SKM-1 (cell line): Measurements from ENCODE around the gene PDLIM1.
"Not testable (repeated sequence)": the region's sequence is repeated elsewhere in the genome, so short reads cannot be mapped to it uniquely, and the experiment has no call there.

Experiments used
- DNase-seq: peaks from one replicate; lab custom pipeline; 2025; ENCODE audit not compliant: unreplicated experiment; lab: John Stamatoyannopoulos, UW

The PDLIM1 gene

DNA sequence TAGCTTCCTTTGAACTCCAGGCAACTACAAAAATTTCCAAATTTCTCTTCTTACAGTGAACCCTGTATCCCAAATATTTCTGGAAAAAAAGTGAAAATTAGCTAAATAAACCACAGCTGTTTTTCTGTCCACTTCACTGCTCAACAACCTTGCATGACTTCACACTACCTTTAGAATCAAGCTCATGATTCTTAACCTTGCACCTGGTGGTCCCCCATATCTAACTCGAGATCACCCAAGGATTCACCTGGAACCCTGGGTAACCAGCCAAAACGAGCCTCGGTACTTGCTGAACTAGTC is 47.5 kb downstream of the PDLIM1 start:
- DNase-seq = no peak

GRCh38 chr10:95242581-95243317 is 48.1 kb downstream of the PDLIM1 start:
- no peak for DNase-seq

DNA sequence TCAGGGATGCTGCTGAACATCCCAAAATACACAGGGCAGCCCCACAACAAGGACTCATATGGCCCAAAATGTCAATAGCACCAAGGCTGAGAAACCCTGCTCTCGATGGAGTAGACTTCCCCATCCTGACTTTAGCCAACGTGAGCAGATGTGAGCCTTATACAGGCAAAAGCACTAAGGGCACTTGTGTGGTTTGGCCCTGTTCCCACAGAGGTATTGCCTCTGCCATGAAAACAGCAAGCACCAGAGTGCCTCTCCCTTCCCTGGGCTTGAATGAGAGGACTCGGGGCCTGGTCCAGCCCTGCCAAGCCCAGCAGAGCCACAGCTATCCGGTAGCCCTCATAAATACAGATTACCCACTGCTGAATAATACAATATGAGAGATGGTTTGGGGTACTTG is 49.3 kb downstream of the PDLIM1 start:
- no peak for DNase-seq

GRCh38 chr10:95240811-95241210 is 50.0 kb downstream of the PDLIM1 start:
- no peak for DNase-seq

DNA sequence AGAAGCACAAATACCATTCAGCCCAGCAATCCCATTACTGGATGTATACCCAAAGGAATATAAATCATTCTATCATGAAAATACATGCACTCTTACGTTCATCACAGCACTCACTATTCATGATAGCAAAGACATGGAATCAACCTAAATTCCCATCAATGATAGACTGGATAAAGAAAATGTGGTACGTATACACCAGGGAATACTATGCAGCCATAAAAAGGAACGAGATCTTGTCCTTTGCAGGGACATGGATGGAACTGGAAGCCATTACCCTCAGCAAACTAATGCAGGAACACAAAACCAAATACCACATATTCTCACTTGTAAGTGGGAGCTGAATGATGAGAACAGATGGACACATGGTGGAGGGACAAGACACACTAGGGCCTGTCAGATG is 50.7 kb downstream of the PDLIM1 start:
- DNase-seq = not testable (repeated sequence)

GRCh38 chr10:95237376-95238170 is 53.2 kb downstream of the PDLIM1 start:
- no peak for DNase-seq

DNA sequence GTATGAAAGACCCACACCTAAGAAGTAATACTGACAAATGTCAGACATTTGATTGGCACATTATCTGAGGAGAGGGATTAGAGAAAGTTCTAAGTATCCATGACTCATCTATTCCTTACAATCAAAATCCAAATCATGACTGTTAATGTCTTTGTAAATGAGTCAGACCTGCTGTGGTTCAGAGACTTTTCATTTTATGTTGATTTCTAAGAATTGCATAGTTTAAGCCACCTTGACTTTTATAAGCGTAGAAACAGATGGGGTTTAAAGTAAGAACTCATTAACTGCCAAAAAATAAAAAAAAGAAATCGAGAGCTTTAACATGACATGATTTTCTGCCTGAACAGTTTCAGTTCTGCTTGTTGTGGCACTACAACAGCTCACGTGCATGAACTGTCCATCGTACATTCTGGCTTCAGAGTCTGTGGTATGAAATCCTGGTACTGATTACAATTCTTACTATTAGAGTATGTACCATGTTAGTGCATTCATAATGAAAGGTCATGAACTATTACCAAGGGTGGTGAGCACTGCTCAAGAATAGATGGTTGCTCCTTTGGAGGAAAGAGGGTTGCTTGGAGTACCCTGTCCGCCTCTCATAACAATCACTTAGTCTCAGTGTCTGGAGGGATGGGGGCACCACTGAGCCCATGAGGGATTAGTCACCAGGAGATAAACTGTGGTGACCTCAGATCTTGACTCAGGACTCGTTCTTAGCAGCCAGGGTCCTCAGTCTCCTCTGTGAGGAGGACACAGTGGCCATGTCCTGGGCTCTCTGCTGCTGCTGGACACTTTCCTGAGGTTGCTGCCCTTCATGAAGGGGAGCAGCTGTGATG is 54.5 kb downstream of the PDLIM1 start:
- DNase-seq = no peak

DNA sequence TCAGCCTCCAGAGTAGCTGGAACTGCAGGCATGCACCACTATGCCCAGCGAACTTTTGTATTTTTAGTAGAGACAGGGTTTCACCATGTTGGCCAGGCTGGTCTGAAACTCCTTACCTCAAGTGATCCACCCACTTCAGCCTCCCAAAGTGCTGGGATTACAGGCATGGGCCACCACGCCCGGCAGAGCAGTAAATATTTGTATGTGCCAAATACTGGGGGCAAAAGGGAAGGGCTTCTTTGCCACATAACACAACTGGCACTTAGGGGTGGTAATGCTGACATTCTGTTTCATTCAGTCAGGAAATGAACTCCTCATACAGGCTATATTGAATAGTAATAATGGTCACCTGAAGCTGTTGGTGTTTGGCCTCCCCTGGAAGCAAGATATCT is 55.1 kb downstream of the PDLIM1 start:
- no peak for DNase-seq

DNA sequence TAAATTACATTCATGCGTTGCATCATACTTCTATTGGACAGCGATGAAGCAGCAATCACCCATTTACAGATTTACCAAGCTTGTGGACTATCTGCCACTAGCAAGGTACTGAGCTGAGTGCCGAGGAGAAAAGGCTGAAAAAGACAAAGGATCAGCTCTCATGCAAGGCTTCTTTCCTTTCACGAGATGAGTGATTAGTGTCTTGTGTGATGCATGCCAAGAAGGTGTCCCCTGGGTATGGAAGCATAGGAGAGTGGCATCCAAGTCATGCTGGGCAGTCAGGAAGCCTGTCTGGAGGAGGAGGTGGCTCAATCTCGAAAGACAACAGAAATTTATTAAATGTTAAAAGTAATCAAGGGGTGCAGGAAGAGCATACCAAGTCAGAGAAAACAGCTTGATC is 55.9 kb downstream of the PDLIM1 start:
- DNase-seq = no peak

GRCh38 chr10:95233377-95234034 is 57.3 kb downstream of the PDLIM1 start:
- DNase-seq = no peak

- not testable (repeated sequence) for DNase-seq
Measured at GRCh38 chr10:95230677-95231586, 59.9 kb downstream of the PDLIM1 start.

- no peak for DNase-seq
Measured at GRCh38 chr10:95229724-95230627, 60.8 kb downstream of the PDLIM1 start.

- not testable (repeated sequence) for DNase-seq
Measured at GRCh38 chr10:95228934-95229723, 61.7 kb downstream of the PDLIM1 start.

GRCh38 chr10:95225136-95225535 is 65.7 kb downstream of the PDLIM1 start:
- DNase-seq = no peak

- no peak for DNase-seq
Measured at GRCh38 chr10:95221124-95221523, 69.7 kb downstream of the PDLIM1 start.

DNA sequence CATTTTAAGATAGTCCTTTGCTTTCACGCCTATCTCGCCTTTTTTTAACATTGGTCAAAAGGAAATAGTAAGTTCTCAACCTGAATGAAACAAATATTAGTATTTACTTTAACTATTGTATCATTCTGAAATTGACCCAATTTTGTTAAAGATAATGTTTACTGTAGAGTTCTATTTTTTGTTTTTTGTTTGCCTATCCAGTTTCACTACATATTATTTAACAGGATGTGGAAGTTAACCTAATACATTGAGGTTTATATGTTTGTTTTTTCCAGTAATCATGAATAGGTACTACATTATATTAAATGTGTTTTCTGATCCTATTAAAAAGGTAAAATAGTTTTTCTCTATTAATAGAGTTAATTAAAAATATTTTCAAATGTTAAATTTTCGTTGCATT is 70.3 kb downstream of the PDLIM1 start:
- DNase-seq = no peak

- no peak for DNase-seq
Measured at GRCh38 chr10:95217476-95217875, 73.3 kb downstream of the PDLIM1 start.

- no peak for DNase-seq
Measured at GRCh38 chr10:95214793-95215192, 76.0 kb downstream of the PDLIM1 start.
